Cerebellar nuclear complex (tissue), 1 donor: ENCODE results near the gene TNFRSF1B.

ENCODE experiments used
- DNase-seq, 2 experiments: peaks; one replicate each; lab custom pipeline; 2025; lab: John Stamatoyannopoulos, UW

Gene TNFRSF1B

GRCh38 chr1:12158357-12159092 lies 8.3 kb upstream of the TNFRSF1B start:
- no peak for DNase-seq

GRCh38 chr1:12159816-12160215 lies 7.0 kb upstream of the TNFRSF1B start:
- DNase-seq = no peak

- no peak for DNase-seq
These were observed 5.5 kb upstream of the TNFRSF1B start for GRCh38 chr1:12161324-12161661.

GRCh38 chr1:12161662-12162458 lies 4.9 kb upstream of the TNFRSF1B start:
- DNase-seq = no peak

GRCh38 chr1:12162459-12163137 lies 4.2 kb upstream of the TNFRSF1B start:
- no peak for DNase-seq

DNA sequence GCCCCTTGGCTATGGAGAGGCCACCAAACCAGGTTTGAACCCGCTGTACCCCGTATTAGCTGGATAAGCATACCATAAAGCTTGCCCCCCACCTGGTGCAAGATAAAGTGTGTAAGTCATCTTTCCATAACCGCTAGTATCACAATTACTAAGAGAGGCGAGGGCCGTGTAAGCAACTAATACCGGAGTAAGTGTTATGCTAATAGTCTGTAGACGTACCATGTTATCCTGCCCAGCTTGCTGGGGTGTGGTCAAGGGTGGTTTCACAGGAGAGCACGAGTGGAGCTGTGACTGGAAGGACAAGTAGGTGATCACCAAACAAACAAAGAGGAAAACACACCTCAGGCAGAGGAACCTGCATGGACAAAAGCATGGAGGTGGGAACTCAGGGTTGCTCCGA lies 3.6 kb upstream of the TNFRSF1B start:
- DNase-seq = no peak

DNA sequence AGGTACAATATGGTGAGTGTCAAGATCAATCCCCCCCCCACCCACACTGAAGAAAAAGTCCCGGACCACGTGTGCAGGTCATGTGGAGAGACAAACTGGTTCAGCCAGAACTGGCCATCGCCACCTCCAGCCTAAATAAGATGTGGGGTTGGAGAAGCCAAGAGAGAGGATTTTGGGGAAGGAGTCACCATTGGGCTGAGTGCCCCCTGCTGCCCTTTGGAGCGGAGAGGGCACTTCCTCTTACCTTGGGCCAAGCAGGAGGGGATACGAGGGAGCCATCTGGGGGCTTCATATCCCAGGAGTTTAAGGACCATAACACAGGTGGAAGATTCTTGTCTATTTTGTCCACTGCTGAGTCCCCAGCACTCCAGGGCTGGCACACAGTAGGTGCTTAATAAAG lies 2.6 kb upstream of the TNFRSF1B start:
- DNase-seq = no peak

DNA sequence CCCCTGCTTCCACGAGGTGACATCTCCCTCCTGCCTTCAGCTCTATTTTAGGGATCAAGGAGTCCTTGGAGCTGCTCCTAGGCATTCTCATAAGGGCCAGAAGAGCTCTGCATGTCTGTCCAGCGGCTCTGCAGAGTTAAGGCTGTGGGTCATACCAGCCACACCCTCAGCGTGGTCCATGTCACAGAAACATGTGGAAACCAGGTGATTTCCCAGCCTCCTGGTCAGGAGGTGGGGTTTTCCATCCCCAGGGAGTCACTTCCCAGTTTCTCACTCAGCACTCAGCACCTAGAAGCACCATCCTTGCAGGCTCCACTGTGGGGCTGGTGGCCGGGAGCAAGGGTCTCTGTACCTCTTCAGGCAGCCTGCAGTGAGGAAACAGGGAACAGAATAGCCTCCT lies 1.4 kb upstream of the TNFRSF1B start:
- DNase-seq = no peak

- DNase-seq = no peak
These were observed 970 bp downstream of the TNFRSF1B start for GRCh38 chr1:12167493-12168429.

DNA sequence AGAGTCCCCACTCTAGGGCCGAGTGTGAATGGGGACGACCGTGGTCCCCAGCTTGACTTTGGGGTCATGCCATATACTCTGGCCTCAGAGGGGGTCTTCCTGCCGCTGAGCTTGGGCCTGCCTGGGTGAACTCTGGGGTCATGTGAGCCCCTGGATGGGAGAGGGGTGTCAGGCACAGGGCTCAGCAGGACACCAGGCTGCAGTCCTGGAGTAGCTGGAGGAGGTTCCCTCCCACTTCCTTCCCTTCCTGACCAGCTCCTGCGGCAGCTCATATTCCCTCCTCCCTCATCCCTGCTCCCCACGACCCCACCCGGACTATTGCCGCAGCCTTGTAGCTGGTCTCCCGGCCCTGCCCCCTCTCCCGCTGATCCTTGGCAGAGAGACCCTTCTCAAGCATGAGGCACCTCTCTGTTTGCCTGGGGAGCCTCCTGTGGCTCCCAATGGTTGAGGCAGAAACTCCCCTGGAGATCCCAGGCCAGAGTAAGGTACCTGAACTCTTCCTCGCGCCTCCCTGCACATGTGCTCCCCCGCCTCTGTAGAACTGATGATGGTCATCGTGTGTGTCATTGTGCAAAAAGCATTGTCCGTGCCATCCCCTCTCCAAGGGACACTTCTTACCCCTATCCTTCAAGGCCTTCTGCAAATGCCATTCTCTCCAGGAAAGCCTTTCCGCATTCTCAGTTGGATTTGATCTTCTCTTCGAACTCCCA lies 1.8 kb downstream of the TNFRSF1B start:
- DNase-seq = no peak

DNA sequence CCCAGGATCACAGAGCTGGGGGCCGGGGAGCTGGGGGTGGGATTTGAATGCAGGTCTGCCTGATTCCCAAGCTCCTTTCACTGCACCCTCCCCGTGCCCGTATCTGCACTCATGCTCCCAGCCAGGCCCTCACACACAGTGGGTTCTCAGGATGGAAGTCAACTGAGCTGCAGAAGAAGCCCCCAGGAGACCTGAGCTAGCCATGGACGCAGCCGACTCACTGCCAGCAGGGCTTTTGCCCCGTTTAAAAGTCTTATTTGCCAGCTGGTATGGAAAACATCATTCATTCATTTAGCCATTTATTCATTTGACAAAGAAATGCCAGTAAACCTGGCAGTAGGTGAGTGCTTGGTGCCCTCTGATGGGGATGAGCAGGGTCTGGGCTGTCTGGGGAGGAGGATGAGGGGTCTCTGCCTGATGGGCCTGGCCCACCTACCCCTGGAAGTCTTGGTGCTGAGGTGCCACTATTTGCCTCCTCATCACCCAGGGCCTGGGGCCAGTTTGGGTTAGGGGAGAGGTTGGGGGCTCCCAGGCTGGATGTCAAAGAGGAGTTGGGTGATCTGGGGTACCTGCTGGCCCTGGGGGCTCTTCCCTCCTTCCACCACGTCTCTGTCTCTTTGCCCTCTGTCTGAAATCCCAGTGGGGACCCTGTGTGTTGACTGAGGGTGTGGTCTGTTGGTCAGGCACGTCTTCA lies 2.8 kb downstream of the TNFRSF1B start:
- no peak for DNase-seq

DNA sequence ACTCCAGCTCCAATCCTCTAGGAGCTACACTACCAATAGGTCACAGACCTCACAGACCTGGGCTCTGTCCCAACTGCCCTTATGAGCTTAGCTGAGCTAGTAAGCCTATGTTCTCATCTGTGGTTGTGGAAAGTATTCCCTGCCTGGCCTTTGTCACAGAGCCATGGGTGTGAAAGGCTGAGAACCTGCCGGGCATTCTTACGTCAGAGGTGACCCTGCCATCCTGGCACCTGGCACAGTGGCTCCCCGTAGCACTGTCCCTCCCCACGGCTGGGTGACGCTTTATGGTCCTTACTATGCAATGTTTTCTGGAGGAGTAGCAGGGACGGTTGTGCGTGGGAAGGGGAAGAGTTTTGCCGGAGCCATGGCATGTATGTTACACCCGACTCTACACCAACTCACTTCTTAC lies 3.5 kb downstream of the TNFRSF1B start:
- DNase-seq = no peak

GRCh38 chr1:12171206-12172041 lies 4.6 kb downstream of the TNFRSF1B start:
- no peak for DNase-seq

DNA sequence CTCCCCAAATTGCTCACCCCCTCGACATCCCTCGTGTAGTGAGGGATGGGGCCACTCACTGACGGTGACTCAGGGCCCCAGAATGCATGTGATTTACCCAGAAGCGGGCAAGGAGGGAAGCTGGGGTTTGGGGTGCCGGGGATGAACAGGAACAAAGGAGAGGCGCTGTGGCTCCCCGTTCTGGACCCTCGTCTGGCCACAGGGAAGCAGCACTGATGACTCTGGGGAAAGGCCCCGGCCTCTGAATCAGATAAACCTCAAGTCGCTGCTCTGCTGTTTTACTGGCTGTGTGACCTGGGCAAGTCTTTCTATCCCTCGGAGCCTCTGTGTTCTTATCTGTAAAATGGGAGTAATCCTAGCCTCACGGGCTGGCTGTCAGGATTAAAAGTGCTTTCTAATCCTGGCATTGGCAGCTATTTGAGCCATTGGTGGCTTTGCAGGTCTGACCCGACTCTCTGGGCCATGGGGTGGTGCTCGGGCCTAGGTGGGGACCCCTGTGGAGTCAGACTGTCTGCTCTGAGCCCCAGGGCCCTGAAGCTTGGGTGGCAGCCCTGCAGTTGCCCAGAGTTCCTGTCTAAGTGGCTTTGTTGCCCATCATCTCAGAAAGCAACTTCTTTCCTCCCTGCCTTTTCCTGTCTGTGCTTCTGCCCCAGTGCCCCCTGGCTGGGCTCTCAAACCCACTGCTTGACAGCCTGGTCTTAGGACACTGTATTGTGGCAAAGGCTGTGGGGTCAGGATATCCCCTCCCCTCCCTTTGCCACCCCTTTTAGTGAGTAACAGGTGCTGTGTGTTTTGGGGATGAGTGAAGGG lies 5.5 kb downstream of the TNFRSF1B start:
- DNase-seq = no peak

DNA sequence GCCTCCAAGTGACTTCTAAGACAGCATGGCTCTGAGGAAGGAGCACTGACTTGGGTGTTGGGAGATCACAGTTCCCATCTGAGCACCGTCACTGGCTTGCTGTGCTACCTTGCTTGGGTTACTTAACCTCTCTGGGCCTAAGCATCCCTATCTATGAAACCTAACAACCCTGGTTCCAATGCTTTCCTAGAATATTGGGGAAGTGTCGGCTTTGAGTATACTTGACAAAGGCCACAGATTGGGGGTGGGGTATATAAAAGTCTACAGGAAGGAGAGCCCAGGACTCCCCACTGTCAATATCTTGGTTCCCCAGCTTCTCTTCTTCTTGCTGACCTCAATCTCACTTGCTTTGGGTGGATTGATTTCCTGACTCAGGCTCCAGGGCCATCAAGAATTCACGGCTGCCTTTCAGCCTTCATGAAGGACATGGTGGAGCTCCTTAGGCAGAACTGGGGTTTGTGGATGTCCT lies 6.3 kb downstream of the TNFRSF1B start:
- DNase-seq = no peak

DNA sequence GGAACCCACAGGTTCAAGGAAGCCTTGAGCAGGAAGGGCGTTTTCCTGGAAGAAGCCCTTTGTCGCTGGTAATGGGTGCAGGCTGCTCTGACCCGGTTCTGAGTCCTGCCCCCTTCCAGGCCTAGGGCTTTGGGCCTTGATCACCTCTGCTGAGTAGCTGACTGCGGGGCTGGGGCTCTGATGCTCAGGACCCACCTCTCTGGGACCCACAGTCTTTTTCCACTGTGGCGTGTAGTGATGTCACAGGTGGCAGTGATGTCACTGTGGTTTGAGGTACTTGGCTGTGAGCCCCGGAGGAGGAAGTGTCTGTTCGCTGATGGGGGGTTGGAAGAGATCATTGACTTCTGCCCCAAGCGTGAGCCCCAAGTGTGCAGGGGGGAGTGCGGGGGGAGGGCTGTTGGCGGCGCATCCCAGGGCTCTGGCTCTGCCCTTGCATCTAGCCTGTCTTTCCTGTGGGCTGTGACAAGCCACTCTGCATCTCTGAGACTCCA lies 6.9 kb downstream of the TNFRSF1B start:
- no peak for DNase-seq

GRCh38 chr1:12174924-12175810 lies 8.4 kb downstream of the TNFRSF1B start:
- no peak for DNase-seq
